ENCODE data around the gene CORO2B.

- no peak for TF ChIP-seq EZH2 (IDR thresholded peaks at IDR 0.05; ENCODE audit: low read depth)
- no peak for TF ChIP-seq CTCF (conservative IDR thresholded peaks at IDR 0.05)
These were observed 23.8 kb upstream of the CORO2B start for GRCh38 chr15:68554721-68555678.

Measured in PC-9 (cell line).